Parathyroid adenoma (tissue), 2 donors: ENCODE results near the gene ATG4C.
"Not testable (repeated sequence)": the region's sequence is repeated elsewhere in the genome, so short reads cannot be mapped to it uniquely, and the experiment has no call there.

Source experiments
- H2AFZ ChIP-seq: fragments of 300-600 bp; sonication (generic); one replicate; pipeline ENCODE4 v1.7.0; 2017; ENCODE audit warnings: antibody characterized with exemption, mild to moderate bottlenecking
- H3K27ac ChIP-seq: fragments of 300-600 bp; sonication (generic); one replicate; pipeline ENCODE4 v1.7.0; 2017
- H3K27me3 ChIP-seq: fragments of 300-600 bp; sonication (generic); one replicate; pipeline ENCODE4 v1.7.0; 2017; ENCODE audit warnings: low read length; ENCODE audit not compliant: control insufficient read depth, insufficient read depth
- H3K36me3 ChIP-seq: fragments of 300-600 bp; sonication (generic); one replicate; pipeline ENCODE4 v1.7.0; 2017; ENCODE audit warnings: low read length; ENCODE audit not compliant: control insufficient read depth, insufficient read depth
- H3K4me1 ChIP-seq: fragments of 300-600 bp; sonication (generic); one replicate; pipeline ENCODE4 v1.7.0; 2017; ENCODE audit warnings: control low read depth
- H3K4me2 ChIP-seq: fragments of 300-600 bp; sonication (generic); one replicate; pipeline ENCODE4 v1.7.0; 2017; ENCODE audit warnings: low read length
- H3K4me3 ChIP-seq: fragments of 300-600 bp; sonication (generic); one replicate; pipeline ENCODE4 v1.7.0; 2017; ENCODE audit warnings: low read depth, low read length
- H3K79me2 ChIP-seq: fragments of 300-600 bp; sonication (generic); one replicate; pipeline ENCODE4 v1.7.0; 2017; ENCODE audit warnings: control low read depth
- H3K9ac ChIP-seq: fragments of 300-600 bp; sonication (generic); one replicate; pipeline ENCODE4 v1.7.0; 2017; ENCODE audit warnings: mild to moderate bottlenecking
- H3K9me3 ChIP-seq: fragments of 300-600 bp; sonication (generic); one replicate; pipeline ENCODE4 v1.7.0; 2017; ENCODE audit warnings: low read length; ENCODE audit not compliant: control insufficient read depth
- TF ChIP-seq, protein P1 (sequence below): fragments of 300-600 bp; sonication (generic); IDR thresholded peaks from one replicate; pipeline ENCODE4 v1.7.0; 2017; ENCODE audit warnings: antibody characterized with exemption, mild to moderate bottlenecking
- donor health status: primary hyperparathyroidism.

The ATG4C gene

DNA sequence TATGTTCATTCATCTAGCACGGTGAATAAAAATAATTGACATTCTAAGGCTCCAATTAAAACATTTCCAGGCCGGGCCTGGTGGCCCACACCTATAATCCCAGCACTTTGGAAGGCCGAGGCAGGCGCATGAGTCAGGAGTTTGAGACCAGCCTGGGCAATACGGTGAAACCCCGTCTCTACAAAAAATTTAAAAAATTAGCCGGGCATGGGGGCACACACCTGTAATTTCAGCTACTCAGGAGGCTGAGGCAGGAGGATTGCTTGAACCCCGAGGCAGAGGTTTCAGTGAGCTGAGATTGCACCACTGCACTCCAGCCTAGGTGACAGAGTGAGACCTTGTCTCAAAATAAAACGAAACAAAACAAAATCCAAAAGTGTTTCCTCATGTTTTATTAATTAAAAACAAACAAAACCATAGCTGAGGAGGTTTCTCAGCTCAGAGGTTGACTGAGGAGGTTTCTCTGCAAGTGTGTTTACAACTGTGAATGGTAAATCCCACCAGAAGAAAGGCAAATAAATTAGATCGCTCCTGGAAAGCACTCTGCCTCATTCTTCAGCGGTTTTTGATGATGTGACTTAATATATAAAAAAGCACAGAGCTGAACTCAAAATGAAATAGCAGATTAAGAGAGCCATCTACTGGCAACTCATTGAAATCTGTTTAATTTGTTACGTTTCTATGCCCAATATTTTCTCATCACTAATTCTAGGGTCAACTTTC lies 37.7 kb upstream of the ATG4C start:
- Histone ChIP-seq H3K4me3 (no peak overlapping the region), H3K27ac (no peak overlapping the region), H3K27me3 (no peaks in the 10 kb centered on the region), H3K4me2 (peak overlapping the region; percentile 32), H3K79me2 (no peaks in the 10 kb centered on the region), H3K9me3 (no peaks in the 10 kb centered on the region), H3K4me1 (peaks cover 4% of the 10 kb centered on the region), H2AFZ (no peak overlapping the region), H3K36me3 (no peaks in the 10 kb centered on the region), H3K9ac (no peak overlapping the region)
- TF ChIP-seq, protein P1, sequence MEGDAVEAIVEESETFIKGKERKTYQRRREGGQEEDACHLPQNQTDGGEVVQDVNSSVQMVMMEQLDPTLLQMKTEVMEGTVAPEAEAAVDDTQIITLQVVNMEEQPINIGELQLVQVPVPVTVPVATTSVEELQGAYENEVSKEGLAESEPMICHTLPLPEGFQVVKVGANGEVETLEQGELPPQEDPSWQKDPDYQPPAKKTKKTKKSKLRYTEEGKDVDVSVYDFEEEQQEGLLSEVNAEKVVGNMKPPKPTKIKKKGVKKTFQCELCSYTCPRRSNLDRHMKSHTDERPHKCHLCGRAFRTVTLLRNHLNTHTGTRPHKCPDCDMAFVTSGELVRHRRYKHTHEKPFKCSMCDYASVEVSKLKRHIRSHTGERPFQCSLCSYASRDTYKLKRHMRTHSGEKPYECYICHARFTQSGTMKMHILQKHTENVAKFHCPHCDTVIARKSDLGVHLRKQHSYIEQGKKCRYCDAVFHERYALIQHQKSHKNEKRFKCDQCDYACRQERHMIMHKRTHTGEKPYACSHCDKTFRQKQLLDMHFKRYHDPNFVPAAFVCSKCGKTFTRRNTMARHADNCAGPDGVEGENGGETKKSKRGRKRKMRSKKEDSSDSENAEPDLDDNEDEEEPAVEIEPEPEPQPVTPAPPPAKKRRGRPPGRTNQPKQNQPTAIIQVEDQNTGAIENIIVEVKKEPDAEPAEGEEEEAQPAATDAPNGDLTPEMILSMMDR = peak; percentile 40

DNA sequence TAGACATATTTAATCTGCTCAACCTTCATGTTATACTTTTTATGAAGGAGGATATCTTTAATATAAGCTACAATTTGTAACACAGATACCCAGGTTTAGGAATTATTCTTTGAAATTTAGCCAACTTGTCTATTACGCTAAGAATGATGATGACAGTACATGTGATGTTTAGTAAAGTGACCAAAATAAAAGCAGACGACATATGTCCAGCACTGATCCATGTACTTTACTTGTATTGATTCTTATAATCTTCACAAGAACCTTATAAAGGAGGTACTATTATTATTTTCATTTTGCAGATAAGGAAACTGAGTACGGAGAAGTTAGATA lies 37.2 kb upstream of the ATG4C start:
- TF ChIP-seq, protein P1 = peak; percentile 1
- Histone ChIP-seq H3K4me1 (peaks cover 4% of the 10 kb centered on the region), H3K79me2 (no peaks in the 10 kb centered on the region), H3K27me3 (no peaks in the 10 kb centered on the region), H3K36me3 (no peaks in the 10 kb centered on the region), H3K4me2 (no peak overlapping the region), H3K9ac (no peak overlapping the region), H3K4me3 (no peak overlapping the region), H3K9me3 (no peaks in the 10 kb centered on the region), H2AFZ (no peak overlapping the region), H3K27ac (no peak overlapping the region)

DNA sequence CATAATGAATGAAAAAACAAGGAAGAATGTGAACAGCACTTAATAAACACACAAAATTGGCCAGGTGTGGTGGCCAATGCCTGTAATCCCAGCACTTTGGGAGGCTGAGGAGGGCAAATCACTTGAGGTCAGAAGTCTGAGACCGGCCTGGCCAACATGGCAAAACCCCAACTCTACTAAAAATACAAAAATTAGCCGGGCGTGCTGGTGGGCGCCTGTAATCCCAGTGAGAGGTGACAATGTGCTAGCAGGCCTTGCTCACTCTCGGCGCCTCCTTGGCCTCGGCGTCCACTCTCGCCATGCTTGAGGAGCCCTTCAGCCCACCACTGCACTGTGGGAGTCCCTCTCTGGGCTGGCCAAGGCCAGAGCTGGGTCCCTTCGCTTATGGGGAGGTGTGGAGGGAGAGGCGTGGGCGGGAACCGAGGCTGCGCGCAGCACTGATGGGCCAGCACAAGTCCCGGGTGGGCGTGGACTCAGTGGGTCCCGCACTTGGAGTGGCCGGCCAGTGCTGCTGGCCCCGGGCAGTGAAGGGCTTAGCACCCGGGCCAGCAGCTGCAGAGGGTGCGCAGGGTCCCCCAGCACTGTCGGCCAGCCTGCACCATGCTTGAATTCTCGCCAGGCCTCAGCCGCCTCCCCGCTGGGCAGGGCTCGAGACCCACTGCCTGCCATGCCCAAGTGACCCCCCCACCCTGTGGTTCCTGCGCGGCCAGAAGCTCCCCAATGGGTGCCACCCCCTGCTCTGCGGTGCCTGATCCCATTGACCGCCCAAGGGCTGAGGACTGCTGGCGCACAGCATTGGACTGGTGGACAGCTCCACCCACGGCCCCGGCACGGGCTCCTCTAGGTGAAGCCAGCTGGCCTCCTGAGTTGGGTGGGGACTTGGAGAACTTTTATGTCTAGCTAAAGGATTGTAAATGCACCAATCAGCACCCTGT lies 30.6 kb upstream of the ATG4C start:
- Histone ChIP-seq H2AFZ (no peak overlapping the region), H3K9me3 (no peaks in the 10 kb centered on the region), H3K9ac (no peak overlapping the region), H3K4me1 (peaks cover 4% of the 10 kb centered on the region), H3K27me3 (no peaks in the 10 kb centered on the region), H3K4me3 (no peak overlapping the region), H3K79me2 (no peaks in the 10 kb centered on the region), H3K27ac (no peak overlapping the region), H3K4me2 (no peak overlapping the region), H3K36me3 (no peaks in the 10 kb centered on the region)
- TF ChIP-seq, protein P1 = no peak

DNA sequence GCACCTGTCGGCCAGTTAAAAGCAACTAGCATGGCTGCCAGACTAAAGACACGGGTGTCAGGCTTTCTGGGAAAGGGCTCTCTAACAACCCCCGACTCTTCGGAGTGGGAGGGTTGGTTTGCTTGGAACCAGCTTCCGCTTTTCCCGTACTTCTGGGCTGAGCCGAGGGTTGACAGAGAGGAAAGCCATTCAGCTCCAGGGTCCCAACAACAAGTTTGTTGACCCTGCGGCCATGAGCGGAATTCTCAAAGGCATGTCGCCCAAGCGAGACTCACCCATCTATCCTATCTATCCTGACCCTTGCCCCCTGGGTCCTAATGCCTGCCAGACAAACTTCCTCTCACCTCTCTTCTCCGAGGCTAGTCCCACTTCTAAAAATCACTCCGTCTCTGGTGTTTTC lies 29.0 kb upstream of the ATG4C start:
- not testable (repeated sequence) for H3K4me1 ChIP-seq, H3K27ac ChIP-seq, H3K4me3 ChIP-seq, H3K27me3 ChIP-seq, H3K9me3 ChIP-seq, H3K4me2 ChIP-seq, H3K79me2 ChIP-seq, H2AFZ ChIP-seq, H3K36me3 ChIP-seq, H3K9ac ChIP-seq

DNA sequence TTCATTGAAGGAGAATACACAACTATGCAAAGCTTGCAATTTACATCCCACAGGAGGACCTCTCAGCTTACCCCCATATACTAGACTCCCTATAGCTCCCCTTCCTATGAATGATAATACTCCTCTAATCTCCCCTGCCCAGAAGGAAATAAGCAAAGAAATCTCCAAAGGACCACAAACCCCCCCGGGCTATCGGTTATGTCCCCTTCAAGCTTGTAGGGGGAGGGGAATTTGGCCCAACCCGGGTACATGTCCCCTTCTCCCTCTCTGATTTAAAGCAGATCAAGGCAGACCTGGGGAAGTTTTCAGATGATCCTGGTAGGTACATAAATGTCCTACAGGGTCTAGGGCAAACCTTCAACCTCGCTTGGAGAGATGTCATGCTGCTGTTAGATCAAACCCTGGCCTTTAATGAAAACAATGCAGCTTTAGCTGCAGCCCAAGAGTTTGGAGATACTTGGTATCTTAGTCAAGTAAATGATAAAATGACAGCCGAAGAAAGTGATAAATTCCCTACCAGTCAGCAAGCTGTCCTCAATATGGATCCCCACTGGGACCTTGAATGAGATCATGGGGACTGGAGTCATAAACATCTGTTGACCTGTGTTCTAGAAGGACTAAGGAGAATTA lies 27.6 kb upstream of the ATG4C start:
- not testable (repeated sequence) for H3K27me3 ChIP-seq, H3K27ac ChIP-seq, H3K9me3 ChIP-seq, H3K4me2 ChIP-seq, H3K36me3 ChIP-seq, H2AFZ ChIP-seq, H3K4me1 ChIP-seq, H3K9ac ChIP-seq, H3K4me3 ChIP-seq, H3K79me2 ChIP-seq

DNA sequence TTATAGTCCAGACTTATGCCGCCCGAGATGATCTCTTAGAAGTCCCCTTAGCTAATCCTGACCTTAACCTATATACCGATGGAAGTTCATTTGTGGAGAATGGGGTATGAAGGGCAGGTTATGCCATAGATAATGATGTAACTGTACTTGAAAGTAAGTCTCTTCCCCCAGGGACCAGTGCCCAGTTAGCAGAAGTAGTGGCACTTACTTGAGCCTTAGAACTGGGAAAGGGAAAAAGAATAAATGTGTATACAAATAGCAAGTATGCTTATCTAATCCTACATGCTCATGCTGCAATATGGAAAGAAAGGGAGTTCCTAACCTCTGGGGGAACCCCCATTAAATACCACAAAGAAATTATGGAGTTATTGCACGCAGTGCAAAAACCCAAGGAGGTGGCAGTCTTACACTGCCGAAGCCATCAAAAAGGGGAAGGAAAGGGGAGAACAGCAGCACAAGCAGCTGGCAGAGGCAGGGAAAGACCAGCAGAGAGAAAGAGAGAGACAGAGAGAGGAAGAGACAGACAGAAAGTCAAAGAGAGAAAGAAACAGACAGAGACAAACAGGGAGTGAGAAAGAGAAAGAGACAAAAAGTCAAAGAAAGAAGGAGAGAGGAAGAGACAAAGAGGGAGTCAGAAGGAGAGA lies 24.6 kb upstream of the ATG4C start:
- not testable (repeated sequence) for H3K9me3 ChIP-seq, H3K4me1 ChIP-seq, H3K36me3 ChIP-seq, H2AFZ ChIP-seq, H3K27ac ChIP-seq, H3K4me3 ChIP-seq, H3K27me3 ChIP-seq, H3K79me2 ChIP-seq, H3K9ac ChIP-seq, H3K4me2 ChIP-seq

DNA sequence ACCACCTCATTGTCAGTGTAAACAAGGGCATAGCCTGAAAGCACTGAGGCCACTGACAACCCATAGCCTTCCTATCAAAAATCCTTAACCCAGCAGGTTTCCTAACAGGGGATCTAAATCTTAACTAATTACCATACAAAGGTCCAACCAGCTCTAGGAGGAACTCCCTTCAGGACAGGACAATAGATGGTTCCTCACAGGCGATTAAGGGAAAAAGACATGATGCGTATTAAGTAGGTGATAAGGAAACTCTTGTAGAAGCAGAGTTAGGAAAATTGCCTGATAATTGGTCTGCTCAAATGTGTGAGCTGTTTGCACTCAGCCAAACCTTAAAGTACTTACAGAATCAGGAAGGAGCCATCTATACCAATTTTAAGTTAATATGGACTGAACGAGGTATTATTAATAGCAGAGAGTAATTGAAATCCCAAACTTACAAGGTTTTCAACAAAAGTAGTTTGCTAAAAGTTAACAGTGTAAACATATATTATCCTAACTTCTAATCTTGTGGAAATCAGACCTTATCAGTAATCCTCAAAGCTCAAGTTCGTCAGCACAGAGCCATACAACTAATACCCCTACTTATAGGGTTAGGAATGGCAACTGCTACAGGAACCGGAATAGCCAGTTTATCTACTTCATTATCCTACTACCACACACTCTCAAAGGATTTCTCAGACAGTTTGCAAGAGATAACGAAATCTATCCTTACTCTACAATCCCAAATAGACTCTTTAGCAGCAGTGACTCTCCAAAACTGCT lies 23.7 kb upstream of the ATG4C start:
- not testable (repeated sequence) for H3K9me3 ChIP-seq, H3K36me3 ChIP-seq, H3K27me3 ChIP-seq, H3K79me2 ChIP-seq, H3K4me2 ChIP-seq, H3K27ac ChIP-seq, H3K4me1 ChIP-seq, H3K4me3 ChIP-seq, H3K9ac ChIP-seq
- H2AFZ ChIP-seq = peak overlapping the region; percentile 42
